Naive thymus-derived CD8-positive, alpha-beta T cell (primary cell): ENCODE measurements around the gene ZNF264. TPM values are rescaled to one million over a fixed set of nuclear protein-coding genes. Genes with fewer than 3 reads are reported as not detected.
A peak's percentile ranks its signal among the peaks of the same experiment; 100 is the strongest.
"Not testable (repeated sequence)": the region's sequence is repeated elsewhere in the genome, so short reads cannot be mapped to it uniquely, and the experiment has no call there.

Experiments
- ATAC-seq, 2 donors: fragments of 150-1000 bp; cut with Tn5 transposase in 1 of 2; sonication (Bioruptor Pico), chemical (Tn5 transposase) in 1 of 2; 1 replicate in 1 of 2; 2 replicates in 1 of 2; pipeline ENCODE4 v1.10.0; 2021; ENCODE audit warnings: mild to moderate bottlenecking in 2 of 2, moderate library complexity in 2 of 2
- POLR2A ChIA-PET: fragments of 350-600 bp; sonication (Branson Sonifier 250); formaldehyde crosslinking; loops from one replicate; lab custom pipeline; 2021; ENCODE audit warnings: antibody characterized with exemption; lab: Charles Lee
- DNase-seq, 10 donors: peaks; one replicate each; pipeline versions ENCODE4 v3.0.0 to v3.0.0-alpha.2; 2020 to 2022
- H3K27ac Mint-ChIP-seq, 10 donors: one replicate each; pipeline ENCODE4 v1.8.0; 2020 to 2022; ENCODE audit warnings: mild to moderate bottlenecking in 10 of 10, mixed read lengths in 10 of 10, moderate library complexity in 4 of 10, inconsistent platforms in 1 of 10
- H3K27me3 Mint-ChIP-seq, 5 donors: one replicate each; pipeline ENCODE4 v1.8.0; 2021 to 2022; ENCODE audit warnings: mixed read lengths in 5 of 5
- H3K36me3 Mint-ChIP-seq, 3 donors: one replicate each; pipeline ENCODE4 v1.8.0; 2020 to 2022; ENCODE audit warnings: mixed read lengths in 3 of 3, mild to moderate bottlenecking in 2 of 3, inconsistent platforms in 1 of 3
- H3K4me1 Mint-ChIP-seq, 4 donors: one replicate each; pipeline ENCODE4 v1.8.0; 2021 to 2022; ENCODE audit warnings: mixed read lengths in 4 of 4
- H3K4me3 Mint-ChIP-seq, 10 donors: one replicate each; pipeline ENCODE4 v1.8.0; 2020 to 2022; ENCODE audit warnings: mild to moderate bottlenecking in 10 of 10, mixed read lengths in 10 of 10, moderate library complexity in 6 of 10, inconsistent platforms in 1 of 10
- H3K9me3 Mint-ChIP-seq, 9 donors: one replicate each; pipeline ENCODE4 v1.8.0; 2020 to 2022; ENCODE audit warnings: mixed read lengths in 9 of 9, mild to moderate bottlenecking in 3 of 9, inconsistent platforms in 1 of 9, moderate library complexity in 1 of 9
- polyA plus RNA-seq, 3 donors: library from polyadenylated mRNA; unstranded; fragments of 300-500 nt; fragmentation: Illumina TruSeq; gene quantifications; one replicate each; pipeline ENCODE4 v1.2.3, GENCODE V29; 2021
- total RNA-seq, 8 experiments: library from RNA in 2 of 8; stranded (reverse) in 2 of 8; gene quantifications; one replicate each; pipeline ENCODE4 v1.2.3 and lab custom pipeline; 2021 to 2026

The ZNF264 gene
- total and polyA plus RNA-seq, 5 experiments from 2014 or later, result 21.7 to 77.6 (median 30.6) TPM

GRCh38 chr19:57245959-57246358 is 54.7 kb downstream of the ZNF264 start:
- Mint-ChIP-seq H3K36me3 (peaks cover 29 to 79% (median 78%) of the 10 kb centered on the region in 3 donors), H3K27me3 (no peaks in the 10 kb centered on the region), H3K4me3 (peak overlapping the region in 1 of 10 donors; percentile 56), H3K4me1 (peaks cover 12 to 37% (median 30%) of the 10 kb centered on the region in 4 donors), H3K9me3 (peaks cover 3 to 32% (median 14%) of the 10 kb centered on the region in 9 donors), H3K27ac (no peak overlapping the region)
- no peak for DNase-seq
- no peak for ATAC-seq
- POLR2A ChIA-PET, result interaction anchor here (0.6 kb wide), 1 partner anchor 651 kb away, joined by 6 read pairs; the partner anchor contains the start of gene ZNF71

DNA sequence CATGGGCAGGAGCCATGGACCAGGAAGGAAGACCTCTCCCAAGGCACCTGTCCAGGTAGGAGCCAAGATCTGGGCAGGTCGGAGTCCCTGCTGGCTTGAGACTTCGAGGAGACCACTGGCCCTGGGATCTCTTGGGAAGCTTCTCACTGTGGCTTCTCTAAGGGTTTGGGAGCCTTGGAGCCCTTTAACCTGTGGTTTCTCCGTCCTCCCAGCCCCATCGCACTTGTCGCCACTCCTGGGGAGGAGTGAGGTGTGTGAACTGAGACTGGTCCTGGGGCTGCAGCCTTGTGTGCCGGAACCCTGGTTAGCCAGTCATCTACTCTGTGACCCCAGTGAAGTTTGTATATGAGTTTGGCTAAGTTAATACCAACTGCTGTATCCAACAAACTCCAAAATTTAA is 57.3 kb downstream of the ZNF264 start:
- DNase-seq, result no peak
- POLR2A ChIA-PET, result no interaction called here
- Mint-ChIP-seq H3K36me3 (peaks cover 53 to 100% (median 92%) of the 10 kb centered on the region in 3 donors), H3K27ac (no peak overlapping the region), H3K4me3 (no peak overlapping the region), H3K27me3 (no peaks in the 10 kb centered on the region), H3K4me1 (peaks cover 3 to 14% (median 8%) of the 10 kb centered on the region in 4 donors), H3K9me3 (peaks cover 5 to 59% (median 30%) of the 10 kb centered on the region in 9 donors)
- no peak for ATAC-seq

GRCh38 chr19:57249329-57249728 is 58.0 kb downstream of the ZNF264 start:
- ATAC-seq (no peak), DNase-seq (no peak)
- Mint-ChIP-seq H3K27me3 (no peaks in the 10 kb centered on the region), H3K36me3 (peaks cover 60 to 100% (median 94%) of the 10 kb centered on the region in 3 donors), H3K4me3 (no peak overlapping the region), H3K4me1 (peaks cover 2 to 14% (median 6%) of the 10 kb centered on the region in 4 donors), H3K27ac (no peak overlapping the region), H3K9me3 (peaks cover 5 to 65% (median 35%) of the 10 kb centered on the region in 9 donors)
- POLR2A ChIA-PET, result no interaction called here

DNA sequence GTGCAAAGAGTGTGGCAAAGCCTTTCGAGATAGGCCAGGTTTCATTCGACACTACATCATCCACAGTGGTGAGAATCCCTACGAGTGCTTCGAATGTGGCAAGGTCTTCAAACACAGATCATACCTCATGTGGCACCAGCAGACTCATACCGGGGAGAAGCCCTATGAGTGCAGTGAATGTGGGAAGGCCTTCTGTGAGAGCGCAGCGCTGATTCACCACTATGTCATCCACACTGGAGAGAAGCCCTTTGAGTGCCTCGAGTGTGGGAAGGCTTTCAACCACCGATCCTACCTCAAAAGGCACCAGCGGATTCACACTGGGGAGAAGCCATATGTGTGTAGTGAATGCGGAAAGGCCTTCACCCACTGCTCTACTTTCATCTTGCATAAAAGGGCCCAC is 62.5 kb downstream of the ZNF264 start:
- Mint-ChIP-seq H3K9me3 (peaks cover 21 to 87% (median 45%) of the 10 kb centered on the region in 9 donors), H3K36me3 (peaks cover 66 to 85% (median 83%) of the 10 kb centered on the region in 3 donors)
- ATAC-seq, H3K4me3 Mint-ChIP-seq, DNase-seq, H3K27me3 Mint-ChIP-seq, POLR2A ChIA-PET, H3K4me1 Mint-ChIP-seq, H3K27ac Mint-ChIP-seq: not testable (repeated sequence)

GRCh38 chr19:57262044-57262443 is 70.7 kb downstream of the ZNF264 start:
- H3K4me3 Mint-ChIP-seq, result no peak overlapping the region
- POLR2A ChIA-PET, result no interaction called here
- peaks cover 45 to 69% (median 60%) of the 10 kb centered on the region in 3 donors for H3K36me3 Mint-ChIP-seq
- H3K27ac Mint-ChIP-seq, result no peak overlapping the region
- peaks cover 16 to 93% (median 55%) of the 10 kb centered on the region in 9 donors for H3K9me3 Mint-ChIP-seq
- no peaks in the 10 kb centered on the region for H3K27me3 Mint-ChIP-seq
- DNase-seq (no peak), ATAC-seq (no peak)
- H3K4me1 Mint-ChIP-seq, result peaks cover 0 to 10% (median 1%) of the 10 kb centered on the region in 4 donors

DNA sequence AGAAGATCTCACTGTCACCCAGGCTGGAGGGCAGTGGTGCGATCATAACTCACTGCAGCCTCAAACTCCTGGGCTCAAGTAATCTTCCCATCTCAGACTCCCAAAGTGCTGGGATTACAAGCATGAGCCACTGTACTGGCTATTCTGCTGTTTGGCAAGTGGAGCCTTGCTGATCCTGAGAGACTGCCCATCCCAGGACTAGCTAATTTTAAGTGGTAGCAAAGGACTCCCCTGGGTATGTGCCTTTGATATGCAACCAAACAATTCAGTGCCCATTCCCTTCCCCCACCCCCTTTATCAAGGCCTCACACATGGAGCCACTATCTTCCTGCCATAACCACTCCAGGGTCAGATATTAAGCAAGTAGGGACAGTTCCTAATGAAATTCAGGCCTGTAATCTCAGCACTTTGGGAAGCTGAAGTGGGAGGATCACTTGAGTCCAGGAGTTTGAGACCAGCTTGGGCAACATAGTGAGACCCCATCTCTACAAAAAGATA is 72.0 kb downstream of the ZNF264 start:
- Mint-ChIP-seq H3K27me3 (no peaks in the 10 kb centered on the region), H3K9me3 (peaks cover 13 to 90% (median 55%) of the 10 kb centered on the region in 9 donors), H3K27ac (no peak overlapping the region), H3K4me1 (peaks cover 0 to 10% (median 1%) of the 10 kb centered on the region in 4 donors), H3K36me3 (peaks cover 38 to 71% (median 64%) of the 10 kb centered on the region in 3 donors), H3K4me3 (no peak overlapping the region)
- ATAC-seq (no peak), DNase-seq (no peak)
- POLR2A ChIA-PET, result interaction anchor here (0.6 kb wide), 1 partner anchor 927 kb away, joined by 5 read pairs; no protein-coding TSS in a partner anchor

- no peak for ATAC-seq
- Mint-ChIP-seq H3K27ac (no peak overlapping the region), H3K9me3 (peaks cover 0 to 65% (median 37%) of the 10 kb centered on the region in 9 donors), H3K4me3 (no peak overlapping the region), H3K4me1 (peaks cover 0 to 5% (median under 1%) of the 10 kb centered on the region in 4 donors), H3K36me3 (peaks cover 25 to 59% (median 48%) of the 10 kb centered on the region in 3 donors), H3K27me3 (no peaks in the 10 kb centered on the region)
- DNase-seq, result no peak
- POLR2A ChIA-PET, result no interaction called here
Measured at GRCh38 chr19:57267291-57267690, 76.0 kb downstream of the ZNF264 start.

GRCh38 chr19:57269515-57270250 is 78.4 kb downstream of the ZNF264 start:
- Mint-ChIP-seq H3K9me3 (peaks cover 0 to 49% (median 39%) of the 10 kb centered on the region in 9 donors), H3K27me3 (no peaks in the 10 kb centered on the region), H3K4me3 (no peak overlapping the region), H3K36me3 (peaks cover 32 to 58% (median 51%) of the 10 kb centered on the region in 3 donors), H3K27ac (no peak overlapping the region), H3K4me1 (peaks cover 0 to 5% (median 1%) of the 10 kb centered on the region in 4 donors)
- no peak for DNase-seq
- ATAC-seq, result no peak
- POLR2A ChIA-PET, result no interaction called here

DNA sequence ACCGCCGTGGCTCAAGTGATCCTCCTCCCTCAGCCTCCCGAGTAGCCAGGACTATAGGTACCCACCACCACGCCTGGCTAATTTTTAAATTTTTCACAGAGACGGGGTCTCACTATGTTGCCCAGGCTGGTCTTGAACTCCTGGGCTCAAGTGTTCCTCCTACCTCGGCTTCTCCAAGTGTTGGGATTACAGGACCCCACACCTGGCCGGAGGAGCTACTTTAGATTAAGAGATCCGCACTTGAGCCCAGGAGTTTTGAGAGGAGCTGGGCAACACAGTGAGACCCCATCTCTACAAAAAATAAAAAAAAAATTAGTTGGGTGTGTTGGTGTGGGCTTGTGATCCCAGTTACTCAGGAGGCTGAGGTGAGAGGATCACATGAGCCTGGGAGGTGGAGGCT is 80.0 kb downstream of the ZNF264 start:
- ATAC-seq (no peak), DNase-seq (no peak)
- no peak overlapping the region for H3K4me3 Mint-ChIP-seq
- H3K9me3 Mint-ChIP-seq, result peaks cover 0 to 34% (median 25%) of the 10 kb centered on the region in 9 donors
- POLR2A ChIA-PET, result no interaction called here
- H3K4me1 Mint-ChIP-seq, result peaks cover 0 to 3% (median 1%) of the 10 kb centered on the region in 4 donors
- no peak overlapping the region for H3K27ac Mint-ChIP-seq
- H3K27me3 Mint-ChIP-seq, result no peaks in the 10 kb centered on the region
- H3K36me3 Mint-ChIP-seq, result peaks cover 38 to 65% (median 44%) of the 10 kb centered on the region in 3 donors

Other genes with a start within 250 kb of the ZNF264 start
- gene USP29, start 71.5 kb upstream of the ZNF264 start, total RNA-seq, result not detected
- gene USP29, start 71.5 kb upstream of the ZNF264 start, polyA plus RNA-seq, result not detected
- gene ZIM3, start 46.3 kb upstream of the ZNF264 start, total RNA-seq, result not detected
- gene ZIM3, start 46.3 kb upstream of the ZNF264 start, polyA plus RNA-seq, result not detected
- gene DUXA, start 24.0 kb upstream of the ZNF264 start, total RNA-seq, result not detected
- not detected for gene DUXA, start 24.0 kb upstream of the ZNF264 start, polyA plus RNA-seq
- gene AURKC, start 39.5 kb downstream of the ZNF264 start, total RNA-seq, result 1 to 10 TPM; 1.0 to 2.0 TPM
- not detected for gene AURKC, start 39.5 kb downstream of the ZNF264 start, polyA plus RNA-seq
- gene ZNF805, start 49.1 kb downstream of the ZNF264 start, total RNA-seq, result 10 to 100 TPM; 22.3 to 24.3 TPM
- gene ZNF805, start 49.1 kb downstream of the ZNF264 start, polyA plus RNA-seq, result 1 to 10 TPM; 3.2 to 3.8 (median 3.6) TPM
- 10 to 100 TPM; 74.4 to 85.3 TPM for gene ZNF460, start 89.0 kb downstream of the ZNF264 start, total RNA-seq
- 1 to 10 TPM; 5.4 to 9.4 (median 6.0) TPM for gene ZNF460, start 89.0 kb downstream of the ZNF264 start, polyA plus RNA-seq
- 10 to 100 TPM; 13.1 to 13.7 TPM for gene ZNF543, start 129.0 kb downstream of the ZNF264 start, total RNA-seq
- 1 to 10 TPM in 2 of 3 donors, under 1 TPM in 1; 0.98 to 6.4 (median 2.7) TPM for gene ZNF543, start 129.0 kb downstream of the ZNF264 start, polyA plus RNA-seq
- gene ZNF304, start 159.8 kb downstream of the ZNF264 start, total RNA-seq, result 10 to 100 TPM; 17.2 TPM
- 1 to 10 TPM; 1.5 to 3.3 (median 1.7) TPM for gene ZNF304, start 159.8 kb downstream of the ZNF264 start, polyA plus RNA-seq
- gene TRAPPC2B, start 172.1 kb downstream of the ZNF264 start, total RNA-seq, result 10 to 100 TPM; 12.2 to 15.6 TPM
- 10 to 100 TPM; 15.0 to 20.5 (median 19.1) TPM for gene TRAPPC2B, start 172.1 kb downstream of the ZNF264 start, polyA plus RNA-seq
- 1 to 10 TPM; 7.3 to 7.4 TPM for gene ZNF547, start 172.1 kb downstream of the ZNF264 start, total RNA-seq
- gene ZNF547, start 172.1 kb downstream of the ZNF264 start, polyA plus RNA-seq, result 1 to 10 TPM in 1 of 3 donors, under 1 TPM in 2; 0.28 to 1.2 (median 0.34) TPM
- 10 to 100 TPM; 91.9 to 96.6 TPM for gene ZNF548, start 198.4 kb downstream of the ZNF264 start, total RNA-seq
- gene ZNF548, start 198.4 kb downstream of the ZNF264 start, polyA plus RNA-seq, result 10 to 100 TPM; 11.8 to 16.5 (median 12.2) TPM
- 10 to 100 TPM; 23.9 to 27.1 TPM for gene ZNF17, start 219.7 kb downstream of the ZNF264 start, total RNA-seq
- gene ZNF17, start 219.7 kb downstream of the ZNF264 start, polyA plus RNA-seq, result 1 to 10 TPM; 2.9 to 5.8 (median 4.5) TPM
- 10 to 100 TPM; 19.4 to 20.3 TPM for gene ZNF749, start 243.8 kb downstream of the ZNF264 start, total RNA-seq
- 10 to 100 TPM in 2 of 3 donors, 1 to 10 TPM in 1; 8.6 to 35.4 (median 22.2) TPM for gene ZNF749, start 243.8 kb downstream of the ZNF264 start, polyA plus RNA-seq